SK-N-MC (cell line): ENCODE data around the gene MX1.

Experiments
- EZH2 ChIP-seq: fragments of 200-600 bp; sonication (generic); IDR thresholded peaks from one replicate; pipeline ENCODE4 v1.6.1; 2017; ENCODE audit warnings: antibody characterized with exemption
- FOXP2 ChIP-seq: optimal IDR thresholded peaks from 2 replicates; pipeline ENCODE3; 2011; ENCODE audit warnings: mild to moderate bottlenecking, moderate library complexity; ENCODE audit not compliant: insufficient read depth; ENCODE audit errors: extremely low read length, control extremely low read depth
- POLR2AphosphoS5 ChIP-seq: IDR thresholded peaks from 2 replicates; pipeline ENCODE4 v1.6.1; 2012; ENCODE audit warnings: mild to moderate bottlenecking, low read depth, low read length, borderline replicate concordance

- TF ChIP-seq POLR2AphosphoS5 (no peak), EZH2 (no peak), FOXP2 (no peak)
These were observed 74.3 kb downstream of the MX1 start for GRCh38 chr21:41500363-41500762.
